ENCODE results near the gene CCDC50. TPM values are rescaled to one million over a fixed set of nuclear protein-coding genes. Genes with fewer than 3 reads are reported as not detected.
A peak's percentile ranks its signal among the peaks of the same experiment; 100 is the strongest.

Gene CCDC50
- total and polyA plus RNA-seq, 2 of the 8 experiments (the other 6 are each of a cell fraction or from before 2014, with no cell fraction given): 7.3 to 19.2 TPM

GRCh38 chr3:191369616-191370010, 40.4 kb downstream of the CCDC50 start (continued):
- TF ChIP-seq CHD7 (IDR thresholded peaks at IDR 0.05; ENCODE audit: insufficient replicate concordance, low read length): peak; percentile 11
- no peak for TF ChIP-seq KDM5A (IDR thresholded peaks at IDR 0.05; ENCODE audit: low read length)
- no peak for TF ChIP-seq RXRA (IDR thresholded peaks at IDR 0.05; ENCODE audit: insufficient read depth, low read depth, low read length)
- TF ChIP-seq ATF2 (IDR thresholded peaks at IDR 0.05; ENCODE audit: low read length): no peak
- peak; percentile 61; the same call in 1 of the 2 replicates for TF ChIP-seq CEBPB (IDR thresholded peaks at IDR 0.05; ENCODE audit: low read depth, low read length)
- no peak for TF ChIP-seq SP2 (IDR thresholded peaks at IDR 0.05; ENCODE audit: low read length)
- no peak for TF ChIP-seq CHD2 (IDR thresholded peaks at IDR 0.05; ENCODE audit: low read length)

Measured in H1 (cell line).